ENCODE results near the gene GPER1.

- no peak for TF ChIP-seq EZH2phosphoT487 (IDR thresholded peaks at IDR 0.05; ENCODE audit: borderline replicate concordance, low read depth, low read length)
- TF ChIP-seq CTCF (conservative IDR thresholded peaks at IDR 0.05; ENCODE audit: low read length) = no peak
Observed at GRCh38 chr7:1085266-1085665, 2.6 kb upstream of the GPER1 start.

Data from OCI-LY7 (cell line).